NCI-H226 (cell line): ENCODE data around the gene KHK.

Source experiments
- DNase-seq: peaks from one replicate; pipeline ENCODE4 v3.0.0-alpha.2; 2015

Gene KHK

DNA sequence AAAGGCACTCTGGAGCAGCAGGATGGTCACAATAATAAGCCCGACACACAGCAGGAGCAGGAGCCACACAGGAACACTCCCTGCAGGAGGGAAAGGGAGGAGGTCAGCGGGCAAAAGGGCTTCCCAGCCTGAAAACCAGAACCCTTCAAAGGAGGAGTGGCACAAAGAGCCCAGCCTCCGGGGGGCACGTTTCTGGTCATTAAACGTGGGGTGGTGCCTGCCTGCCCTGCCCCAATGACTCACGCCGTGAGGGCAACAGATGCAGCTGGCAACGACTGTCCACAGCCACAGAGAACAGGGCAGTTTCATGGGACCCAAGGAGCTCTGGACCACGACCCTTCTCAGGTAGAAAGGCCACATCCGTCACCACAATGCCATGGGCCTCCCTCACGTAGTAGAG lies 44.9 kb downstream of the KHK start:
- no peak for DNase-seq

DNA sequence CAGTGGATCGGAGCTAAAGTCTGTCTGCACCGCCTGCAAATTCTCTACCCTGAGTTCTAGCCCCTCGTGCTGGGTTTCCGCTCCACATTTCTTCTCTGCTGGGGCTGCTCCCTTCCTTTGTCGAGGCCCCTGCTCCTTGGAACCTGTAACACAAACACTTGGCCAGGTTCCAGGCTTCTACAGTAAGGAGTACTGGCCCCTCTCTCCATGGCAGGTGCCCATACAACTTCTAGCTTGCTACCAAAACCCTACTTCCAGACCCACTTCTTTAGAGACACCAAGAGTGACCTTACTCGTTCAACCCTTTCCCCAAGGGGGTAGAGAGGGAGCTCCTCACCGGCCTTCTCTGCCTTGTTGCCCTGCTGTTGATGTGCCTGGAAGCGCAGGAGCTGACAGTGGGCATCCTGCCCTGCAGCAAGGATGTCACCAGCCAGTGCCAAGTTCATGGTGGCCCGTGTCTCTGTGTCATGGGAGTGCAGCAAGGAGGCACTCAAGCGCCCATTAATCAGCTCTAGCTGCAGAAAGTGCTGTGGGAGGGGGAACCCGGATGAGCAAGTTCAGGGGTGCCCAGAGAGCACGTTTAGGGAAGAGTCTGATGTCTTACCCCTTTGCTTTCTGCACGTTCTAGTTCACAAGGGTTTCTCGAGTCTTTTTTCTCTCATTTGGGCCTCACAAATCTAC lies 46.8 kb downstream of the KHK start:
- no peak for DNase-seq

DNA sequence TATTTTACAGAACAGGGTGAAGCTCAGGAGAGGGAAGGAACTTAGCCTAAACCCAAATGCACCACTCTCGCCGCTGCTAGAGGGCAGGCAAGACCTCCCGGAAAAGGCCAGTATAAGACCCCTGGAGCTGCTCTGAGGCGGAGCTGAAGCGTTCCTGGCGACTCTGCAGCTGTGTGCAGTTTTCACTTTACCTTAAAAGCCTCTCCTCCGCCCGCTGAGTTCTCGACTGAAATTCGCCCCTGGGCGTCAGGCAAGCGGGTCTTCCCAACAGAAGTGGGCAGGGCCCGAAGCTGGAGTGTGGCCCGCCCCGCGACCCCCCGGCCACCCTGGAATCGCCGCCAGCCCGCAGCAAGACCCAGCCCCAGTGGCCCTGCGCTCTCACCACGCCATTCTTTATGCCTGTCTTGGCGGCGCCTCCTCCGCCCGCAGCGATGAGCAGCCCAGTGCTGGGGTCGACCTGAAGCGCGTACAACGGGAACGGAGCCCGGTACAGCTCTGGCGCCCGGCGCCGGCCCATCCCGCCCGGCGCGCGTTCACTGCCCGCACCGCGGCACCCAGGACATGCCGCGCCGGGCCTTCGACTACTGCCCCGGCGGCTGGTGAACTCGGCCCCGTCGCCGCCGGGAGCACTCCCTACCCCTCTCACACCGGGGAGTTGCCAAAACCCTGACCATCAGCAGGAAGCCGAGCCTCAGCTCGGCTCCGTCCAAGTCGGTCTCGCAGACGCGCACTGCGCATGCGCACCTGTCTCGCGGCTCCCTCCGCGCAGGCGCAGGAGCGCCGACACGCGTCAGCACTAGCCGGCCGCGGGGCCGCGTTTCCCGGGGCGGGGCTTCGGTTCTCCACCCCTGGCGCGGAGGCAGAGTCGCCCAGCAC lies 47.6 kb downstream of the KHK start, which contains the start of gene PREB:
TSS of gene PREB (minus strand) at position 732 of the 876 bp plus-strand sequence. CDS start at position 517, 215 bp downstream.
- peak; percentile 90 for DNase-seq

DNA sequence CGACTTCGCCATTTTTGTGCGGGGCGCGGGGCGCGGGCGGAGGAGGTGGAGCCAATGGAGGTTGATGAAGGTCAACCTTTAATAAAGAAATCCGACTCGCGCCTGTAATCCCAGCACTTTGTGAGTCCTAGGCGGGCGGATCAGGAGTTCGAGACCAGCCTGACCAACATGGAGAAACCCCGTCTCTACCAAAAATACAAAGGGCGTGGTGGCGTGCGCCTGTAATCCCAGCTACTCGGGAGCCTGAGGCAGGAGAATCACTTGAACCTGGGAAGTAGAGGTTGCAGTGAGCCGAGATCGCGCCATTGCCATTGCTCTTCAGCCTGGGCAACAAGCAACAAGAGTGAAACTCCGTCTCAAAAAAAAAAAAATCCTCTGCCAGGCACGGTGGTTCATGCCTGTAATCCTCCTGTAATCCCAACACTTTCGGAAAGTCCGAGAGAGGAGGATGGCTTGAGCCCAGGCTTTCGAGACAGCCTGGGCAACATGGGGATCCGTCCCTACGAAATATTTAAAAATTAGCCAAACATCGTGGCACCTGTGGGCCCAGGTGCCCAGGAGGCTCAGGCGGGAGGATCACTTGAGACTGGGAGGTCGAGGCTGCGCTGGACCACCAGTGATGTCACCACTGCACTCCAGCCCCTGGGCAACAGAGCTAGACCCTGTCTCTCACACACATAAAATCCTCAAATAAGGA lies 48.4 kb downstream of the KHK start:
- no peak for DNase-seq

DNA sequence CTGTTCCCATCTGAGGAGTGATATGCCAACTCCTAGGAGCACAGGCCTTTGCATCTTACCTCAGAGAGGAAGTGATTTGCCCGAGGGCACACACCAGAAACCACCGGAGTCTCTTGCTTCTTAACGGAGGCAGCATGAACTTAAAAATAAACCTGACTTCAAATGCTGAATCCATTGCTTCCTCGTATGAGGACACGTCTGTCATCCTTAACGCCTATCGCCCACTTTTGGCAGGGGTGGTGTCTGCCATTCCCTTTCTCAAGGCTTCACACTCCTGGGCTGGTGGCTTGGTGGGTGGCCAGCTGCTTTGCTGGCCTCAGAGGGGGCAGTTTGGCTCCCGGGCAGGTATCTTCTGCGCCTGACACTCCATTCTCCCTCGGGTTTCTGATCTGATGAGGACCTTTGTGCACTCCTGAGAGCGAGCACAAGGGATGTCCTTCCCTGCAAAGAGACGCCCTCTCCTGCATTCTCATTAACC lies 48.9 kb downstream of the KHK start:
- no peak for DNase-seq

DNA sequence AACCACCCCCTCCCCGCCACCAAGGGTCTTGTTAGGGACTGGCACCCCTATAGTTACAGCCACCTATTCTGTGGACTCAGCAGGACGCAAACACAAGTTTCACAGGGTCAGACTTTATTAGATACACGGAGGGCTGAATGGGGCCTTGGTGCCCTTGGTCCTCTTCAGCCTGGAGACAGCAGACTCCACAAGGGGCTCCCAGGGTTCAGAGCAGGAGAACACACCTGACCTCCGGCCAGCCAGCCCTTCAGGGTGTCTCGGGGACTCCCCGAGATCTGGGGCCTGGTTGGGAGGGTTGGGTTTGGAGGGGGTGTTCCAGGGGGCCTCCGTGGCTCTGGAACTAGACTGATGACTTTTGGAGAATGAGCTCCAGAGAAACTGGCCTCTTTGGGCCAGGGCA lies 50.2 kb downstream of the KHK start:
- no peak for DNase-seq

DNA sequence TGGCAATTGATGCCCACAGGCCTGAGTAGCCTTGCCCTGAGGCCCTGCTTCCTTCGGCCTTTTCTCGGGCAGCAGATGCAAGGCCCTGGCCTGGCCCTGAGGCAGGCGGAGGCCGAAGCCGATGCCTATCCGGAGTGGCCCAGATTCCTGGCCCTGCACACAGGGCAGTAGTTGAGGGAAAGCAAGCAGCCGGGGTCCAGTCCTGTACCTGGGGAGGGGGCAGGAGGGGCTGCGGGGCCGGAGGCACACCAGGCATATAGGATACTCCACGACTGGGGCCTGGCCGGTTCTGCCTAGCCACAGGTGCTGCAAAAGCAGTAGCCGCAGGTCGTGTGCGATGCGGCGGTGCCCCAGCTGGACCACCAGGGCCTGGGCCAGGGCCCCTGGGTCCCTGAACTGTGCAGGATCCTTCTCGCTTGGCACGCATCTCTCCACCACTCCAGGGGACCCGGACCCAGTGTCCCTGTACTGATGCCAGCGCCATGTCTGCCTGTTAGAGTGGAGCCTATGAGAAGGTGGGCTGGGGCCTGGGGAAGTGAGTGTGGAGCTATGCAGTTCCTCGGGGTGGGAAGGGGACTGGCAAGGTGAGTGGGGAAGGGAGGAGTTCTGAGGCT lies 50.9 kb downstream of the KHK start:
- no peak for DNase-seq

DNA sequence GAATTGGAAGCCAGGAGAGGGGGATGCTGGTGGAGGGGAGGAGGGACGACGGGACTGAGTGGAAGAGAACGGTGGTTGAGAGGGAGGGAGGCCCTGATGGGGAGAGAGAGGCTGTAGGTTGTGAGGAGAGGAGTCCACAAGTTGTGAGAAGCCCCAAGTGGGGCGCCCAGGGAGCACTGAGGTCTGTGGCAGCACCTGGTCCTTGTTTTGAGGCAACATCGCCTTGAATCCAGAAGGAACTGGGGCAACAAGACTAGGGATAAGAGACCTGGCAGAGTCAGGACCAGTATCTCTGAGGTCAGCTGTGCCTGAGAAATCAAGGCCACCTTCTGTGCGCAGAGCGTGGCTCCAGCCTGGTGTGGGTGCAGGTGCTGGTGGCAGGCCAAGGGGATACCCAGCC lies 51.5 kb downstream of the KHK start:
- no peak for DNase-seq

DNA sequence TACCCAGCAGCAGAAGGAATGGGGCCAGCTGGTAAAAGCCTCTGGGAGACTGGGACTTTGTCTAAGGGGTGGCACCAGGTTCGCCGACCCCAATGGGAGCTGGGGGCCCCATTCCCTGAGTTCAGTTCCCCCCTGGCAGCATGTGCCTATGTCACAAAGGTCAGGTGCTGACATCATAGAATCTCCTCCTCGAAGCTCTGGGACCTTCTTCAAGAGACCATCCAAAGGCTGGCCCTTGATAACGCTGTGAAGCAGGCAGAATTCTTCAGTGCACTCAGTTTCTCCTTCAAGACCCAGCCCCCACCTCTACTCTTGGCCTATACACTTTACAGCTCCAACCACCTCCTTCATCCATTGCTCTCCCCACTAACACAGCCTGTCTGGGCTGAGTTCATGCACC lies 52.7 kb downstream of the KHK start, which contains the start of gene PRR30:
TSS of gene PRR30 (minus strand) at position 101 of the 400 bp plus-strand sequence. CDS start 1,081 bp downstream, outside the sequence.
- no peak for DNase-seq

DNA sequence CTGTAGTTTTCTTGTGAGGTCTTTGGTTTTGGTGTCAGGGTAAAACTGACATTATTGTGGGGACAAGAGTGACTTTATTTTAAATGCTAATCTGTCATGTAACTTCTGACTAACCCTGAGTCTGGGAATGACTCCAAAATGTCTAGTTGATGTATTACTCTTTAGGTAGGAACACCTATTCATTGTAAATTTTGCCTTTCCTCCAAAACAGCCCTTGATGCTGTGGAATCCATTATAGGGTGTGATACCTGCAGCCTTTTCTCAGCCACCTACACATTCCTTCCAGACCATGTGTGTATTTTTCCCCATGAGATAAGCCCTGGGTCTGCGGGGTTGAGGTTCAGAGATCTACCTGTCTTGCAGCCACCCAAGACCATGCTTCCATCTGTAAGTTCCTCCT lies 56.7 kb downstream of the KHK start:
- DNase-seq = no peak

DNA sequence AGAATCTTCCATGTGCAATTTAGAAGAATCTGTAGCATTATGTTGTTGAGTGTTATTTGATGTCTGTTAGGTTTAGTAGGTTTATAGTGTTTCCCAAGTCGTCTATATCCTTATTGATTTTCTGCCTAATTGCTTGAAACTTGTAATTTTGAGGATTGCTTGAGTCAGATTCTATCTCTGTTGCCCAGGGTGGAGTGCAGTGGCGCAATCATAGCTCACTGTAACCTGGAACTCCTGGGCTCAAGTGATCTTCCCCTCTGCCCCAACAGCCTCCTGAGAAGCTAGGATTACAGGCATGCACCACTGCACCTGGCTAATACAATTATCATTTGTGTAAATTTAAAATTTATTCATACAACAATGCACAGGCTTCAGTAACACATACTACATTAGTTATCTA lies 59.1 kb downstream of the KHK start:
- DNase-seq = no peak

DNA sequence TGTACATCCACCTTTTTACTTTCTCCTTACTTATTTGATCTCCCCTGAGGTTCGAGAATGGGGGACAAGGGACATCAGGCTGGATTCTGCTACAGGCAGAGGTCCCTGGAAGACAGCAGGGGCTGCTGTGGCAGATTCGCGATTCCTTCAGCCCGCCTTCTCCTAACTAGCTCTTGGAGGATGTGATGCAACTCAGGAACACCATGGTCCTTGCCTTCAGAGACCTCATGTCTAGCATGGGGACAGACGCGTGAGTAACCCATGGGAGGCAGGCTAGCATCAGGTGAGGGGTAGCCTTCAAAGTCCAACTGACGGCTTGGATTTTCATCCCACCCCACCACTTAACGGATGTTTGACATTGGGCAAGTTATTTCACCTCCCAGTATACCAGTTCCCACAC lies 61.4 kb downstream of the KHK start:
- no peak for DNase-seq

DNA sequence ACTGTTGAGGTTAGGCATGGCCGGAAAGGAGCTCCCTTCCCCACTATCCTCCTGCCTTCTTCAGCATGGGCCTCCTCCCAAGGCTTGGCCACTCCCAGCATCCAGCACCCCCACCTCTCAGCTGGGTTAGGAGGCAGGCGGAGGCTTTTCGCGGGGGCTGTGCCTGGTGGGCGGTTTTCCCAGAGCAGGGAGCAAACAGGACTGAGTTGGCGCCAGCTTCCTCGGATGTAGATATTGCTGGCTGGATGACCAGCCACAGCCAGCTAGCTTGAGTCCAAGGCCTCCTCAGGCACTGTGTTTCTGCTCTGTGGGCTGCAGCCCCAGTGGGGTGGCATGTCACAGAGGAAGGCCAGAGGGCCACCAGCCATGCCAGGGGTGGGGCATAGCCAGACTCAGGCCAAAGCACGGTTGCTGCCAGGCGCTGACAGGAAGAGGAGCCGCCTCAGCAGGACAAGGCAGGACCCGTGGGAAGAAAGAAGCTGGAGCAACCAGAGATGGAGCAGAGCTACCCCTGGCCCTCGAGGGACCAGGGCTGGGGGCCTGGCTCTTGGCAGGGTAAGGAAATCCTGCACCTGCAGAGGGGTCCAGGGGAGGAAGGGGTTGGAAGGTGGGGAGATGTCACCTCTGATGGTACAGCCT lies 62.3 kb downstream of the KHK start, which contains the start of gene TCF23:
TSS of gene TCF23 (plus strand) at position 204 of the 639 bp plus-strand sequence. CDS start at position 334, 130 bp downstream.
- peak; percentile 29 for DNase-seq

DNA sequence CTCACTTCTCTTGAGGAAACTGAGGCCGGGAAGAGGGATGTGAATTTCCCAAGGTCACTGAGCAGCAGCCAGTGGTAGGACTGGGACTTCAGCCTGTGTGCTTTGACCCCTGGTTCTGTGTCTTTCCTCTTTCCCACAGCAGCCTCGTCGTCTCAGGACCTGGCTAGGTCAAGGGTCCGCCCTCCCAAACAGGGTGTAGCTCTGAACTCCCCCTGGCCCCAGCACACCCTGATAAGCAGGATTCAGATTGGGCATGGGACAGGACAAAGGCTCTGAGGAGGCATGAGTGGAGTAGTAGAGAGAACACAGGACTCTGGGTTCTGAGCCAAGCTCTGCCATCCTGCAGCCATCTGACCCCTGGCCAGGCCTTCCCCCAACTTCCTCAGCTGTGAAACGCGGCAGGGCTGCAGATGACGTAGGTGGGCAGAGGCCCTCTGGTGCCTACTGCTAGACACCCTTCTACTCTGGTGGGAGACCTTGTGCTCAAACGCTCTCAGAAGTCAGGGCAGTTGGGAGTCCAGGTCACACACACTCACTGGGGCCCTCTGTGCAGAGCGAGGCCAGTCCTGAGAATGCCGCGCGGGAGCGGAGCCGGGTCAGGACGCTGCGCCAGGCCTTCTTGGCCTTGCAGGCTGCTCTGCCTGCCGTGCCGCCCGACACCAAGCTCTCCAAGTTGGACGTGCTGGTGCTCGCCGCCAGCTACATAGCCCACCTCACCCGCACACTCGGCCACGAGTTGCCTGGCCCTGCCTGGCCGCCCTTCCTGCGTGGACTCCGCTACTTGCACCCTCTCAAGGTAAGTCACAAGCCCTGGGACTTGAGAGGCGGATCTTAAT lies 63.2 kb downstream of the KHK start:
- no peak for DNase-seq
